IMR-90 (cell line): ENCODE results near the gene ATP5MC3. TPM values are rescaled to one million over a fixed set of nuclear protein-coding genes. Genes with fewer than 3 reads are reported as not detected.

Experiments
- ATAC-seq: fragments of 200-7000 bp; cut with Tn5 transposase; 2 replicates; pipeline ENCODE4 v1.9.1; 2020; ENCODE audit warnings: low read depth, mild to moderate bottlenecking, moderate library complexity
- BruUV-seq: library from RNA; stranded (reverse); fragments of 400-500 nt; replicated peaks from 2 replicates; lab custom pipeline; 2021; lab: Mats Ljungman, UMichigan
- CTCF ChIA-PET: fragments of 300-600 bp; formaldehyde crosslinking; extraction: SDS; loops from one replicate; lab custom pipeline; 2021; ENCODE audit warnings: antibody characterized with exemption; lab: Yijun Ruan, JAX
- POLR2A ChIA-PET: fragments of 300-600 bp; sonication (Branson Sonifier 250); formaldehyde crosslinking; loops from one replicate; lab custom pipeline; 2022; ENCODE audit warnings: antibody characterized with exemption; ENCODE audit not compliant: unreplicated experiment; lab: Charles Lee
- DNase-seq: peaks from one replicate; pipeline ENCODE4 v3.0.0; 2013
- H2AFZ ChIP-seq: replicated peaks from 2 replicates; pipeline ENCODE3; 2013; ENCODE audit warnings: low read length, mild to moderate bottlenecking; ENCODE audit not compliant: poor library complexity
- H2AK5ac ChIP-seq: 2 replicates; pipeline ENCODE4 v1.6.1; 2013; ENCODE audit warnings: low read depth, low read length, inconsistent platforms
- H2AK9ac ChIP-seq: replicated peaks from 2 replicates; pipeline ENCODE3; 2013; ENCODE audit warnings: mild to moderate bottlenecking, low read depth, low read length, moderate library complexity; ENCODE audit not compliant: poor library complexity
- H2BK120ac ChIP-seq: 2 replicates; pipeline ENCODE4 v1.6.1; 2013; ENCODE audit warnings: low read depth, low read length, inconsistent platforms
- H2BK15ac ChIP-seq: 3 replicates; pipeline ENCODE4 v1.6.1; 2013; ENCODE audit warnings: low read depth, low read length, inconsistent platforms
- H2BK20ac ChIP-seq: 2 replicates; pipeline ENCODE4 v1.6.1; 2013; ENCODE audit warnings: low read depth, mild to moderate bottlenecking, inconsistent platforms, low read length, moderate library complexity
- H2BK5ac ChIP-seq: 2 replicates; pipeline ENCODE4 v1.6.1; 2013; ENCODE audit warnings: mild to moderate bottlenecking, low read depth, low read length, inconsistent platforms; ENCODE audit not compliant: poor library complexity, severe bottlenecking
- H3K14ac ChIP-seq: replicated peaks from 2 replicates; pipeline ENCODE4 v1.6.1; 2013; ENCODE audit warnings: low read depth, low read length, inconsistent platforms
- H3K18ac ChIP-seq: 2 replicates; pipeline ENCODE4 v1.6.1; 2013; ENCODE audit warnings: low read depth, low read length, control low read depth
- H3K23ac ChIP-seq: 2 replicates; pipeline ENCODE4 v1.6.1; 2013; ENCODE audit warnings: low read depth, low read length, inconsistent platforms
- H3K27ac ChIP-seq: 2 replicates; pipeline ENCODE4 v1.5.1; 2013; ENCODE audit warnings: mild to moderate bottlenecking, control low read depth, low read length; ENCODE audit not compliant: insufficient read depth
- H3K27me3 ChIP-seq: 2 replicates; pipeline ENCODE4 v1.6.1; 2013; ENCODE audit warnings: low read length; ENCODE audit not compliant: control insufficient read depth, insufficient read depth
- H3K36me3 ChIP-seq: 2 replicates; pipeline ENCODE4 v1.6.1; 2013; ENCODE audit warnings: low read length, mixed read lengths; ENCODE audit not compliant: control insufficient read depth, insufficient read depth
- H3K4ac ChIP-seq: 2 replicates; pipeline ENCODE4 v1.6.1; 2013; ENCODE audit warnings: low read depth, low read length, inconsistent platforms
- H3K4me1 ChIP-seq: 2 replicates; pipeline ENCODE4 v1.6.1; 2013; ENCODE audit warnings: low read length, mixed read lengths; ENCODE audit not compliant: control insufficient read depth, insufficient read depth
- H3K4me2 ChIP-seq: 2 replicates; pipeline ENCODE4 v1.6.1; 2013; ENCODE audit warnings: low read depth, mild to moderate bottlenecking, control low read depth, low read length, moderate library complexity
- H3K4me3 ChIP-seq: 2 replicates; pipeline ENCODE4 v1.5.1; 2013; ENCODE audit warnings: low read depth, mild to moderate bottlenecking, control low read depth, low read length, moderate library complexity; ENCODE audit not compliant: insufficient read depth
- H3K56ac ChIP-seq: 2 replicates; pipeline ENCODE4 v1.6.1; 2013; ENCODE audit warnings: low read length, inconsistent platforms; ENCODE audit not compliant: insufficient read depth; ENCODE audit errors: extremely low read depth
- H3K79me1 ChIP-seq, 2 experiments: 2 replicates each; pipeline ENCODE4 v1.6.1; 2013; ENCODE audit warnings: low read length in 2 of 2, inconsistent platforms in 1 of 2, low read depth in 1 of 2
- H3K9ac ChIP-seq: 2 replicates; pipeline ENCODE4 v1.6.1; 2013; ENCODE audit warnings: low read depth, low read length, control low read depth
- H3K9me1 ChIP-seq: 2 replicates; pipeline ENCODE4 v1.6.1; 2013; ENCODE audit warnings: low read length, inconsistent platforms; ENCODE audit not compliant: insufficient read depth
- H3K9me3 ChIP-seq: 2 replicates; pipeline ENCODE4 v1.6.1; 2013; ENCODE audit warnings: low read length; ENCODE audit not compliant: control insufficient read depth, insufficient read depth
- H4K20me1 ChIP-seq: 2 replicates; pipeline ENCODE4 v1.6.1; 2013; ENCODE audit warnings: low read length, inconsistent platforms; ENCODE audit not compliant: insufficient read depth
- H4K5ac ChIP-seq: 2 replicates; pipeline ENCODE4 v1.6.1; 2013; ENCODE audit warnings: mild to moderate bottlenecking, low read depth, low read length, control low read depth
- H4K8ac ChIP-seq, 2 experiments: 2 replicates each; pipeline ENCODE4 v1.6.1; 2013; ENCODE audit warnings: low read depth in 2 of 2, low read length in 2 of 2, control low read depth in 1 of 2, inconsistent platforms in 1 of 2
- H4K91ac ChIP-seq: 2 replicates; pipeline ENCODE4 v1.6.1; 2013; ENCODE audit warnings: low read depth, low read length, inconsistent platforms; ENCODE audit not compliant: insufficient read depth
- BHLHE40 ChIP-seq: fragments of 150-350 bp; IDR thresholded peaks from 2 replicates; pipeline ENCODE4 v1.6.1; 2016; ENCODE audit warnings: mild to moderate bottlenecking, low read depth, low read length
- CEBPB ChIP-seq: IDR thresholded peaks from 2 replicates; pipeline ENCODE4 v1.6.1; 2012; ENCODE audit warnings: low read depth, low read length, improper control_type of control experiment
- MAFK ChIP-seq: IDR thresholded peaks from 2 replicates; pipeline ENCODE4 v1.6.1; 2012; ENCODE audit warnings: low read depth, low read length, improper control_type of control experiment
- MXI1 ChIP-seq: IDR thresholded peaks from 2 replicates; pipeline ENCODE4 v1.6.1; 2012; ENCODE audit warnings: low read depth, mild to moderate bottlenecking, low read length, moderate library complexity, borderline replicate concordance
- RAD21 ChIP-seq: IDR thresholded peaks from 2 replicates; pipeline ENCODE4 v1.6.1; 2012; ENCODE audit warnings: low read length, improper control_type of control experiment
- WGBS, 2 experiments: methylation state at CpG; one replicate each; pipeline versions ENCODE4 v1.1.5 to v1.1.7; 2013; ENCODE audit warnings: missing lambda C conversion rate in 2 of 2; ENCODE audit not compliant: insufficient read length in 1 of 2; ENCODE audit errors: extremely low coverage in 2 of 2; 5-methylcytosine and 5-hydroxymethylcytosine counted together
- dilution Hi-C: fragments of 300-500 bp; cut with HindIII; formaldehyde crosslinking; loops from one replicate; pipeline ENCODE4 v1.14.3; 2018; ENCODE audit warnings: low sequenced_read_pairs; ENCODE audit not compliant: unreplicated experiment
- in situ Hi-C: fragments of 300-500 bp; cut with MboI; formaldehyde crosslinking; loops from 3 replicates; pipeline ENCODE4 v1.14.3; 2019; ENCODE audit warnings: low sequenced_read_pairs, inconsistent platforms, mixed read lengths
- intact Hi-C: fragments of 100-400 bp; cut with micrococcal nuclease; formaldehyde crosslinking; loops from 2 replicates; pipeline ENCODE4 v1.10.0; 2022
- polyA plus RNA-seq, 3 experiments: library from polyadenylated mRNA; depleted of rRNA; stranded (reverse); fragments of >200 nt; gene quantifications; 2 replicates each; pipeline ENCODE4 v1.2.3, GENCODE V29; 2012; ENCODE audit warnings: low replicate concordance in 1 of 3
- total RNA-seq: library from RNA; depleted of rRNA; stranded (reverse); fragments of >200 nt; gene quantifications from 2 replicates; pipeline ENCODE4 v1.2.3, GENCODE V29; 2012
- TF ChIP-seq, protein P1 (sequence below): conservative IDR thresholded peaks from 2 replicates; pipeline ENCODE4 v1.5.1; 2012; ENCODE audit warnings: mild to moderate bottlenecking, low read depth, low read length, improper control_type of control experiment
- TF ChIP-seq, protein P2 (sequence below): fragments of 150-350 bp; IDR thresholded peaks from 2 replicates; pipeline ENCODE4 v1.6.1; 2017; ENCODE audit warnings: mild to moderate bottlenecking, antibody characterized with exemption, low read length, low read depth
- TF ChIP-seq, protein P3 (sequence below): fragments of 150-350 bp; IDR thresholded peaks from 2 replicates; pipeline ENCODE4 v1.6.1; 2016; ENCODE audit warnings: low read depth, mild to moderate bottlenecking, low read length, moderate library complexity, borderline replicate concordance

The ATP5MC3 gene
- total and polyA plus RNA-seq, 2 of the 4 experiments (the other 2 are of a cell fraction), result 167 to 365 TPM

DNA sequence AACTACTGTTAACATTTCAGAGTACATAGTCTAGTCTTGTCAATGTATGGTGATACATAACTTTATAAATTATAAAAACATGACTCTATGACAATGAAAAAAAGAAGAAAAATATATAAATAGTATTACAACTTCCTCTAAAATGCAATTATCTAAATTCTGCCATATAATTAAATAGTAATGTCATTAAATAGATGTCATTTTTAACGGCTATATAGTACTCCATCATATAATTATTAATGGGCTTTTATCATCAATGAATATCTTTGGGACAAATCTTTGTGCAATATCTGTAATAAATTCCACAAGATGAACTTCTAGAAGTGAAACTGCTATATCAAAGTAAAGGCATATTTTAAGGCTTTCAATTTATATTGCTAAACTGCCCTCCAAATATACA is 38.3 kb downstream of the ATP5MC3 start:
- H2BK15ac ChIP-seq, result no peak overlapping the region
- peaks cover 4% of the 10 kb centered on the region for H3K9me1 ChIP-seq
- no peak overlapping the region for H2BK5ac ChIP-seq
- dilution Hi-C loops, result no loop called here
- no peak overlapping the region for H2AK5ac ChIP-seq
- no peak overlapping the region for H3K27ac ChIP-seq
- H4K5ac ChIP-seq, result no peak overlapping the region
- POLR2A ChIA-PET, result no interaction called here
- no peak overlapping the region for H4K8ac ChIP-seq
- WGBS, 2 experiments, result no CpG with 5 or more reads among the region's 1 CpG
- H3K79me1 ChIP-seq, result peaks cover 34 to 53% of the 10 kb centered on the region in 2 experiments
- TF ChIP-seq, protein P1, sequence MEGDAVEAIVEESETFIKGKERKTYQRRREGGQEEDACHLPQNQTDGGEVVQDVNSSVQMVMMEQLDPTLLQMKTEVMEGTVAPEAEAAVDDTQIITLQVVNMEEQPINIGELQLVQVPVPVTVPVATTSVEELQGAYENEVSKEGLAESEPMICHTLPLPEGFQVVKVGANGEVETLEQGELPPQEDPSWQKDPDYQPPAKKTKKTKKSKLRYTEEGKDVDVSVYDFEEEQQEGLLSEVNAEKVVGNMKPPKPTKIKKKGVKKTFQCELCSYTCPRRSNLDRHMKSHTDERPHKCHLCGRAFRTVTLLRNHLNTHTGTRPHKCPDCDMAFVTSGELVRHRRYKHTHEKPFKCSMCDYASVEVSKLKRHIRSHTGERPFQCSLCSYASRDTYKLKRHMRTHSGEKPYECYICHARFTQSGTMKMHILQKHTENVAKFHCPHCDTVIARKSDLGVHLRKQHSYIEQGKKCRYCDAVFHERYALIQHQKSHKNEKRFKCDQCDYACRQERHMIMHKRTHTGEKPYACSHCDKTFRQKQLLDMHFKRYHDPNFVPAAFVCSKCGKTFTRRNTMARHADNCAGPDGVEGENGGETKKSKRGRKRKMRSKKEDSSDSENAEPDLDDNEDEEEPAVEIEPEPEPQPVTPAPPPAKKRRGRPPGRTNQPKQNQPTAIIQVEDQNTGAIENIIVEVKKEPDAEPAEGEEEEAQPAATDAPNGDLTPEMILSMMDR, result no peak
- TF ChIP-seq, protein P2, sequence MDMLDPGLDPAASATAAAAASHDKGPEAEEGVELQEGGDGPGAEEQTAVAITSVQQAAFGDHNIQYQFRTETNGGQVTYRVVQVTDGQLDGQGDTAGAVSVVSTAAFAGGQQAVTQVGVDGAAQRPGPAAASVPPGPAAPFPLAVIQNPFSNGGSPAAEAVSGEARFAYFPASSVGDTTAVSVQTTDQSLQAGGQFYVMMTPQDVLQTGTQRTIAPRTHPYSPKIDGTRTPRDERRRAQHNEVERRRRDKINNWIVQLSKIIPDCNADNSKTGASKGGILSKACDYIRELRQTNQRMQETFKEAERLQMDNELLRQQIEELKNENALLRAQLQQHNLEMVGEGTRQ, result no peak
- TF ChIP-seq BHLHE40 (no peak), CEBPB (no peak), MXI1 (no peak), MAFK (no peak), RAD21 (no peak)
- TF ChIP-seq, protein P3, sequence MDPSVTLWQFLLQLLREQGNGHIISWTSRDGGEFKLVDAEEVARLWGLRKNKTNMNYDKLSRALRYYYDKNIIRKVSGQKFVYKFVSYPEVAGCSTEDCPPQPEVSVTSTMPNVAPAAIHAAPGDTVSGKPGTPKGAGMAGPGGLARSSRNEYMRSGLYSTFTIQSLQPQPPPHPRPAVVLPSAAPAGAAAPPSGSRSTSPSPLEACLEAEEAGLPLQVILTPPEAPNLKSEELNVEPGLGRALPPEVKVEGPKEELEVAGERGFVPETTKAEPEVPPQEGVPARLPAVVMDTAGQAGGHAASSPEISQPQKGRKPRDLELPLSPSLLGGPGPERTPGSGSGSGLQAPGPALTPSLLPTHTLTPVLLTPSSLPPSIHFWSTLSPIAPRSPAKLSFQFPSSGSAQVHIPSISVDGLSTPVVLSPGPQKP, result no peak
- no peak overlapping the region for H3K9ac ChIP-seq
- H3K4me1 ChIP-seq, result no peaks in the 10 kb centered on the region
- H3K56ac ChIP-seq, result no peak overlapping the region
- CTCF ChIA-PET, result interaction anchor here (0.6 kb wide), 1 partner anchor 24 kb away, joined by 5 read pairs; no protein-coding TSS in a partner anchor
- H2AFZ ChIP-seq, result no peak overlapping the region
- H4K91ac ChIP-seq, result no peak overlapping the region
- no peak overlapping the region for H3K4ac ChIP-seq
- peaks cover 7% of the 10 kb centered on the region; the same call in 1 of the 2 replicates for H3K36me3 ChIP-seq
- no peak overlapping the region for H2BK120ac ChIP-seq
- H3K9me3 ChIP-seq, result no peaks in the 10 kb centered on the region
- DNase-seq, result no peak
- no peak for ATAC-seq
- no peak overlapping the region for H3K4me3 ChIP-seq
- no peak overlapping the region for H3K23ac ChIP-seq
- peaks cover 39% of the 10 kb centered on the region; the same call in 1 of the 2 replicates for H4K20me1 ChIP-seq
- no peak overlapping the region for H3K14ac ChIP-seq
- H2BK20ac ChIP-seq, result no peak overlapping the region
- H3K4me2 ChIP-seq, result no peak overlapping the region
- BruUV-seq, result no TSS peak
- no peak overlapping the region for H2AK9ac ChIP-seq
- H3K18ac ChIP-seq, result no peak overlapping the region
- intact Hi-C loops, result loop anchor here (5.0 kb wide), 1 partner anchor 46 kb away; no protein-coding TSS in a partner anchor
- no peaks in the 10 kb centered on the region for H3K27me3 ChIP-seq
- in situ Hi-C loops, result no loop called here
